GM19395 (cell line): ENCODE results near the gene OLFML2A.

Experiments
- ATAC-seq: cut with Tn5 transposase; IDR thresholded peaks from one replicate; pipeline ENCODE4 v1.9.1; 2021; ENCODE audit warnings: mild to moderate bottlenecking, moderate library complexity; ENCODE audit not compliant: unreplicated experiment

Gene OLFML2A

GRCh38 chr9:124794902-124795491 is 18.1 kb downstream of the OLFML2A start:
- no peak for ATAC-seq

DNA sequence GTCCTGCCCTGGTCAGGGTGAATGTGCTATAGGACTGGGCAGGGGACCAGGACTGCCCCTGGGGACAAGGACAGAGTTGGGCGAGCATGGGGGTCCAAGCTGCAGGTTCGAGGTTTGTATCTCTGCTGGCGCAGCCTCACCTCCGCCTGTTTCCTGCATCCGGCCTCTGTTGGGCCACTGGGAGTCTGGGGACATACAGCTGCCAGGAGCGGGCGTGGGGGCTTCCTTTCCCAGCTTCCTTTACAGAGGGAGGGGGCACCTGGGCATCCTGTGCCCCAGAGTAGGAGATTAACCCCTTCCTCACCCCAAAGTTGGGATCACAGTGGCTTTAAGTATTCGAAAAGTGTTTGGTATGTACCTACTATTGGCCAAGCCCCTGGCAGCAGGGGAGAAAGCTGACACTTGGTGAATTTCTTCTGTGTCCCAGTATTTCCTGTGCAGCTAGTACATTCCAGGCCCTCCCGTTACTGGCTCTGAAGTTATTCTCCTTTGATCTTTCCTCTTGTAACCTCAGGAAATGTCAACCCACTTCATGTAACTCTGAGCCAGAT is 19.0 kb downstream of the OLFML2A start:
- no peak for ATAC-seq

GRCh38 chr9:124797343-124798103 is 20.6 kb downstream of the OLFML2A start:
- no peak for ATAC-seq

- ATAC-seq: no peak
Measured at GRCh38 chr9:124799274-124800006, 22.5 kb downstream of the OLFML2A start.

GRCh38 chr9:124800306-124801259 is 23.6 kb downstream of the OLFML2A start:
- ATAC-seq: no peak

GRCh38 chr9:124801356-124801755 is 24.4 kb downstream of the OLFML2A start:
- no peak for ATAC-seq

DNA sequence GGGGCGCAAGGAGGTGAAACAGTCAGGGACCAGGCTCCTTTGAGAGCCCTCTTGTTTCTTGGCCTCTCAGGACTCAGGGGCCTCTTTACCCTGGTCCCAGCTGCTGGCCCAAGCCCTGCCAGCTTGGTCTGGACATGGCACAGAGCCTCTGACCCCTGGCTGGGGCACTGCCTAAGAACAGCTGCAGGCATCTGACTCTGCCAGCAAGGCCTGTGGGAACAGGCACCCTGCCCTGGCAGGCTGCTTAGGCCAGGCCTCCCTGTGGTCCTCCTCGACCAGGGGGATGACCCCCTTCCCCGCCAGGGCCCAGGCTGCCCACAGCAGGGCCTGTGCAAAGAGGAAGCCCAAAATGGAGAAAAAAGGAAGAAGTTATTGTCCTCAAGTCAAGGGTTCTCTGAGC is 25.5 kb downstream of the OLFML2A start:
- ATAC-seq: no peak

DNA sequence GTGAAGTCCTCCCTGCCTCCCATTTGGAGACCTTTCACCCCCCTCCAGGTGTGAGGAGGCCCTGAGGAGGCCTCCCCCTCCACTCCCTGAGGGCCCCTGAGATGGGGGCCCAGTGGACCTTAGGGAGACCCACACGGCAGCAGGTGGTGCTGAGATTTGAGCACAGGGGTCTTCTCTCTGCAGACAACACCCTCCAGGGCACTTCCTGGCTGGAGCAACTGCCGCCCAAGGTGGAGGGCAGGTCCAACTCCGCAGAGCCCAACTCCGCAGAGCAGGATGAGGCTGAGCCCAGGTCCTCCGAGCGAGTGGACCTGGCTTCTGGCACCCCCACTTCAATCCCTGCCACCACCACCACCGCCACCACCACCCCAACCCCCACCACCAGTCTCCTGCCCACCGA is 27.0 kb downstream of the OLFML2A start:
- ATAC-seq: no peak

DNA sequence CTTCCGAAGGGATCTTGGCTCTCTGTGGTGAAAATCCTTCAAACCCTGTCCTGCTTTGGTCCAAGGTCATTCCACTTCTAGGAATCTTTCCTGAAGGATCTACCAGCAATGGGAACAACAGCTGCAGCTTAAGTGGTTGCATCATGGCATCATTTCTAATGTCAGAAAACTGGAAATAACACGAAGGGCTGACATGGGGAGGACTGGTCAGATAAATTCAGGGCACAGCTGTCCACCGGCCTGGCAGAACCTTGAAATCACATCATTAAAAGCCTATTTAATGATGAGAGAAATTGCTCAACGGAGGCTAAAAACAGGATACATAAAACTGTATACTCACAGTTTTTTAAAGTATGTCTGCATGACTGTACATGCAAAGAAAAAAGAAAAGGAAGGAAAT is 28.3 kb downstream of the OLFML2A start:
- no peak for ATAC-seq

- ATAC-seq: no peak
Measured at GRCh38 chr9:124808246-124808956, 31.5 kb downstream of the OLFML2A start.

DNA sequence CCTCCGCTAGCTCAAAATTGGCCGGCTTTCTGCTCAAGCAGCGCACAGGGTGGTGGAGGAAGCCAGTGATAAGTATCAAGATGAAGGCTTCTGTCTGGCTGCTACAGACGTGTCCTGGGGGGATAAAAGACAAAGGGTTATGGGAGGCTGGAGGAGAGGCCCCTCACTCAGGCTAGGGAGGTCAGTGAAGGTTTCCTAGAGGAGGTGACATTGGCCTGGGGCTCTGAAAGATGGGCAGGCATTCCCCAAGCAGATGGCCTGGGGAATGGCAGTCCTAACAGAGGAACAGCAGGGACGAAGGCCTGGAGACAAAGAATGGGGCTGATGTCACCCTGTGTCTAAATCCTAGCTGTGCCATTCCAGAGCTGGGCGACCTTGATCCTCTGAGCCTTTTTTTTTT is 32.3 kb downstream of the OLFML2A start:
- no peak for ATAC-seq

DNA sequence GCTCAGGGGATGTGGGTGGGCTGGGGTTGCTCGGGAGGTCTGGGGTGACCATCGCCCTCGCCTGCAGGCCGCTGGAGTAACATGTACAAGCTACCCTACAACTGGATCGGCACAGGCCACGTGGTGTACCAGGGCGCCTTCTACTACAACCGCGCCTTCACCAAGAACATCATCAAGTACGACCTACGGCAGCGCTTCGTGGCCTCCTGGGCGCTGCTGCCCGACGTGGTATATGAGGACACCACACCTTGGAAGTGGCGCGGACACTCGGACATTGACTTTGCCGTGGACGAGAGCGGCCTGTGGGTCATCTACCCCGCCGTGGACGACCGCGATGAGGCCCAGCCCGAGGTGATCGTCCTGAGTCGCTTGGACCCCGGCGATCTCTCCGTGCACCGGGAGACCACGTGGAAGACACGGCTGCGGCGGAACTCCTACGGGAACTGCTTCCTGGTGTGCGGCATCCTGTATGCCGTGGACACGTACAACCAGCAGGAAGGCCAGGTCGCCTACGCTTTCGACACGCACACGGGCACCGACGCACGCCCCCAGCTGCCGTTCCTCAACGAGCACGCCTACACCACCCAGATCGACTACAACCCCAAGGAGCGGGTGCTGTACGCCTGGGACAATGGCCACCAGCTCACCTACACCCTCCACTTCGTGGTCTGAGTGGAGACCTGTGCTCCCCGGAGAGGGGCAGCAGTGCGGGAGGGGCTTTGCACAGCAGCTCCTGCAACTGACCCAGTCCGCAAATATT is 33.0 kb downstream of the OLFML2A start:
- no peak for ATAC-seq

DNA sequence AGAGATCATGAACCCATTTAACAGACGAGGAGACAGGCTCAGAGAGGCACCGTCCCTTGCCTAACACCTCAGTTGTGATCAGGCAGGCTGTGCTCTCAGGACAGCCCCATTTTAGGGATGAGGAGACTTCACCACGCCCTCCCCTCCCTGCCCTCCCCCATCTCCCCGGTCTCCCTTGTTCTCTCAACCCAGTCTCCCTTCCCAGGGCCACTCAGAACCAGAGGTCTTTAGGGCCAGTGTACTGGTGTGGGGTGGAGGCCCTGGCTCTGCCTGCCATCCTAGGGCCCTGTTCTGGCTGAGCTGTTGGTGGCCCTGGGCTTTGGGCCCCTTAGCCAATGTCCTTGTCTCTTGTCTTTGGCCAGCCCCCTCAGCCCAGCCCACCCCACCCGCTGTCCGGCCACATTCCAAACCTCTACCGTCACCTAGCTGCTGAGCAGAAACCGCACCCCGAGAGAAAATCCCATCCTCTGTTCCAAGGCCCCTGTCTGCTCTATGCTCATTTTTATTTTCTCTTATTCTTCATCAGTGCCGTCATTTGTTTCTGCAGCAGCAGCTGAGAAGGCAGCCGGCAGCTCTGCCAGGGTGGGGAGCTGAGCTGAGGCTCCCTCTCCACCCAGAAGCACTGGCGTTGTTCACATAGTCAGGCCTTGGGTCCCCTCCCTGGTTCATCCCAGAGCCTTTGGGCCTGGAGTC is 33.9 kb downstream of the OLFML2A start:
- no peak for ATAC-seq

DNA sequence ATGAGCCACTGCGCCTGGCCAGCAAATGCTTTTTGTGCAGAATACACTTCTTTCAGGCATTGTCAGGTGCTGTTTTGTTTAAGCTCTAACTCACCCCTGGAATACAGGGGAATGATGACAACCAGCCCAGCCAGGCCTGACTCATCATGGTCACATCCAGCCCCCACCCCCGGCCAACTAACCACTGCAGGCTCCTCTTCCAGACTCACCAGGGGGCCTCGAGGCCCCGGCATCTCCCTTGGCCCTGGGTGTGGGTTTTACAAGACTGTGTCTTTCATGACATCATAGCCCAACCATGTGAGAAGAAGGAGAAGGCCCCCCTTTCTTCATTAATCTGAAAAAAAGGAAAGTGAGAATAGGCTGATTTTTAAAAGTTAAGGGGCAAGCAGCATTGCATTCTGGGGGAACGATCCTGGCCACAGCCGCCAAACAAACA is 35.5 kb downstream of the OLFML2A start:
- no peak for ATAC-seq

DNA sequence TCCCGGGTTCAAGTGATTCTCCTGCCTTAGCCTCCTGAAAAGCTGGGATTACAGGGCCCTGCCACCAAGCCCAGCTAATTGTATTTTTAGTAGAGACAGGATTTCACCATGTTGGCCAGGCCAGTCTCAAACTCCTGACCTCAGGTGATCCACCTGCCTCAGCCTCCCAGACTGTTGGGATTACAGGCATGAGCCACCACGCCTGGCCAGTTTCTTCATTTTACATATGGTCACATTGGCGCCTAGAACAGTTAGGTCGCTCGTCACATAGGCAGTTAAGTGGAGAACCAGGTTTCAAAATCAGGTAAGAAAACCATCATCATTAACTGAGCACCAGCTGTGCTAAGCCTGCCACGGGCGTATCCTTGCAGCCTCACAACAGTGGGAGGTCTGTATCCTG is 36.1 kb downstream of the OLFML2A start:
- no peak for ATAC-seq

DNA sequence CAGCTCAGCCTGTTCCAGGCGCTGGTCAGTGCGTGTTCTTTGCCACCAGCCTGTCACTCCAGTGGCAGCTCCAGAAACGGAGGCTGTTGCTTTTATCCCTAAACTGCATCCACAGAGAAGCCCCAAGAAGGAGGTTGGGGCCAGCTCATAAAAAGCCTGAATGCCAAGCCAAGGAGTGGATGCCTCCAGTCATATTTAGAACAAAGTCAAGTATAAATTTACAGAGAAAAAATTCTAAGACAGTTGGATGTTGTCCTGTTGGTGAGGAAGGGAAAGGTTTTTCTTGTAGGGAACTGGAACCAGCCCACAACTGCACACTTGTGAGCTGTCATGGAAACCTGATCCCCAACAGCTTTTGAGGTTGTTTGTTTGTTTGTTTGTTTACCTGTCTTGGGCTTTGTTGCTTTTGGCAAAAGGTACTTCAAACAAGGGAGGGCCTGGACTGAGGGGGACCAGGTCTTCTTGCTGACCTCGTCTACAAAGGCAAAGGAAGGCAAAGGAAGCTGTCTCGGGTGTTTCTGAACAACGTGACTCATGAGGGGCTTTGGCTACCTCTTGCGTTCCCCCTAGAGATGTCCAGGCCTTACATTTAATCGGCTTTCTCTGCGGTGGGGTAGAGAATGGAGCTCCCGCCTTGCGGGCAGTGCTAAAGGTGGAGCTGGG is 36.7 kb downstream of the OLFML2A start:
- ATAC-seq: no peak

- ATAC-seq: no peak
Measured at GRCh38 chr9:124814164-124814535, 37.2 kb downstream of the OLFML2A start.

DNA sequence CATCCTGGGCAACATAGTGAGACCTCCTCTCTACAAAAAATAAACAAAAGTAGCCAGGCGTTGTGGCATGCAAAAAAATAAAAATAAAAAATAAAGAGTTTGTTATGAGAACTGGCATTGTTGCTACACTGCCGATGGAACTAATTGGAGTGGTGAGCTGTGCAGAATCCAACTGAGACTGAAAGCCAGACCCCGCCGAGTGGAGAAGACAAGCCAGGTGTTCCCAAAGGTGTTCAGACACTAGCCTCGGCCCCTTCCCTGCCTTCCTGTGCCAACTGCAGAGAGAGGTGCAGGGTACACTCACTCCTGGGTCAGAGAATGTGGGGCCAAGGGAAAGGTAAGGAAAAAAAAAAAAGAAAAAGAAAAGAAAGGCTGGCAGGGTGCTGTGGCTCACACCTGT is 38.7 kb downstream of the OLFML2A start:
- ATAC-seq: no peak
